Muscle layer of duodenum (tissue), 2 donors: ENCODE results near the gene OR56A1.
"Not testable (repeated sequence)": the region's sequence is repeated elsewhere in the genome, so short reads cannot be mapped to it uniquely, and the experiment has no call there.

Experiments
- H3K27ac ChIP-seq: one replicate; pipeline ENCODE4 v1.7.0; 2013; ENCODE audit warnings: mild to moderate bottlenecking, low read length
- H3K27me3 ChIP-seq: one replicate; pipeline ENCODE4 v1.7.0; 2013; ENCODE audit warnings: low read depth, mild to moderate bottlenecking, control low read depth, low read length
- H3K36me3 ChIP-seq, 2 donors: one replicate each; pipeline ENCODE4 v1.7.0; 2013; ENCODE audit warnings: low read length in 2 of 2, control low read depth in 1 of 2, mild to moderate bottlenecking in 1 of 2; ENCODE audit not compliant: insufficient read depth in 2 of 2, control insufficient read depth in 1 of 2
- H3K4me1 ChIP-seq, 2 donors: one replicate each; pipeline ENCODE4 v1.7.0; 2013; ENCODE audit warnings: low read length in 2 of 2, mild to moderate bottlenecking in 2 of 2, control low read depth in 1 of 2, moderate library complexity in 1 of 2; ENCODE audit not compliant: insufficient read depth in 2 of 2, control insufficient read depth in 1 of 2
- H3K4me3 ChIP-seq, 2 donors: one replicate each; pipeline ENCODE4 v1.7.0; 2013; ENCODE audit warnings: low read length in 2 of 2, low read depth in 1 of 2, mild to moderate bottlenecking in 1 of 2
- H3K9me3 ChIP-seq, 2 donors: one replicate each; pipeline ENCODE4 v1.7.0; 2013; ENCODE audit warnings: low read length in 2 of 2, control low read depth in 1 of 2, mild to moderate bottlenecking in 1 of 2; ENCODE audit not compliant: control insufficient read depth in 1 of 2
- donor health status: healthy.

The OR56A1 gene

GRCh38 chr11:6030708-6031405 is at the start of gene OR56A1:
Gene OR56A1 (minus strand): TSS chr11:6030758. CDS start chr11:6027692, 3,066 bp downstream.
- H3K27ac ChIP-seq = no peak within 1 kb of the TSS
- no peaks in the 10 kb centered on the region for H3K9me3 ChIP-seq

DNA sequence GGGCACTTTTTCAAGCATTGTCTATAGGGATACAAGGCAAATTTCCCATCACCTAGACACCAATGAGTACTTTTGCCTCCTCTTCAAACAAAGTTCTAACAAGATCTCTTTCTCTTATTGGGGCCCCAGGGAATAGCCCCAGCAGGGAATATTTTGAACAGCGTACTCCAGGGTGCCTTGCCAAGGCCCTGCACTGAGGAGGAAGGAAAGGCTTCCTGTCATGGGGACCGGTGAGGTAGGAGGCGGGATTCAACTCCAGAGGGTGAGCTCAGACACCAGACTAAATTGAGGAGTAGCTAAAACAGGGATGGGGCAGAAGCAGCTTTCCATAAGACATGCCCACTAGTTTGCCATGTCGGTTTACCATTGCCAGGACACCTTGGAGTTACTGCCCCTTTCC is 48.9 kb upstream of the OR56A1 start:
- Histone ChIP-seq H3K27ac (no peak overlapping the region), H3K4me3 (no peak overlapping the region), H3K36me3 (no peaks in the 10 kb centered on the region), H3K4me1 (no peaks in the 10 kb centered on the region), H3K9me3 (peaks cover 0 to 7% of the 10 kb centered on the region in 2 donors), H3K27me3 (no peaks in the 10 kb centered on the region)

More at GRCh38 chr11:6030708-6031405, at the start of gene OR56A1:
- H3K27me3 ChIP-seq = no peaks in the 10 kb centered on the region
- no peaks in the 10 kb centered on the region for H3K4me1 ChIP-seq
- H3K4me3 ChIP-seq = no peak within 1 kb of the TSS
- no peaks in the 10 kb centered on the region for H3K36me3 ChIP-seq

GRCh38 chr11:6077723-6078122 is 47.2 kb upstream of the OR56A1 start:
- no peak overlapping the region for H3K27ac ChIP-seq
- H3K4me3 ChIP-seq = no peak overlapping the region
- no peaks in the 10 kb centered on the region for H3K27me3 ChIP-seq
- no peaks in the 10 kb centered on the region for H3K36me3 ChIP-seq
- peaks cover 0 to under 1% of the 10 kb centered on the region in 2 donors for H3K9me3 ChIP-seq
- H3K4me1 ChIP-seq = no peaks in the 10 kb centered on the region

- not testable (repeated sequence) for H3K4me3 ChIP-seq, H3K27me3 ChIP-seq, H3K36me3 ChIP-seq, H3K9me3 ChIP-seq, H3K4me1 ChIP-seq, H3K27ac ChIP-seq
These were observed 45.9 kb upstream of the OR56A1 start for GRCh38 chr11:6076443-6076842.

DNA sequence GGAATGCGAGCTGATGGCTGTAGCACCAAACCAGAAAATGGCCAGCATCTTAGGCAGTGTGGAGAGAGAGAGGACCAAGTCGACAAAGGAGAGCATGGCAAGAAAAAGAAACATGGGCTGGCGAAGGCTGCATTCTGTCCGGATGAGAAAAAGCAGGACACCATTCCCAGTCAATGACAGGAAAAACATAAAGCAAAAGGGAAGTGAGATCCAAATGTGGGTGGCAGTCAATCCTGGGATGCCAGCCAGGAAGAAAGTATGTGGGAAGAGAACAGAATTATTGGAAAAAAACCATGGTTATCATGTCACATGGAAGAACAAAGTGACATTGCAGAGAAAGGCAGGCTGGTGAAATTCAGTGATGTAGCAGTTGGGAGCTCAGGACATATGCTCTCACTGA is 36.9 kb upstream of the OR56A1 start:
- H3K4me3 ChIP-seq = no peak overlapping the region
- H3K27ac ChIP-seq = no peak overlapping the region
- H3K36me3 ChIP-seq = no peaks in the 10 kb centered on the region
- no peaks in the 10 kb centered on the region for H3K27me3 ChIP-seq
- H3K9me3 ChIP-seq = no peaks in the 10 kb centered on the region
- H3K4me1 ChIP-seq = no peaks in the 10 kb centered on the region

DNA sequence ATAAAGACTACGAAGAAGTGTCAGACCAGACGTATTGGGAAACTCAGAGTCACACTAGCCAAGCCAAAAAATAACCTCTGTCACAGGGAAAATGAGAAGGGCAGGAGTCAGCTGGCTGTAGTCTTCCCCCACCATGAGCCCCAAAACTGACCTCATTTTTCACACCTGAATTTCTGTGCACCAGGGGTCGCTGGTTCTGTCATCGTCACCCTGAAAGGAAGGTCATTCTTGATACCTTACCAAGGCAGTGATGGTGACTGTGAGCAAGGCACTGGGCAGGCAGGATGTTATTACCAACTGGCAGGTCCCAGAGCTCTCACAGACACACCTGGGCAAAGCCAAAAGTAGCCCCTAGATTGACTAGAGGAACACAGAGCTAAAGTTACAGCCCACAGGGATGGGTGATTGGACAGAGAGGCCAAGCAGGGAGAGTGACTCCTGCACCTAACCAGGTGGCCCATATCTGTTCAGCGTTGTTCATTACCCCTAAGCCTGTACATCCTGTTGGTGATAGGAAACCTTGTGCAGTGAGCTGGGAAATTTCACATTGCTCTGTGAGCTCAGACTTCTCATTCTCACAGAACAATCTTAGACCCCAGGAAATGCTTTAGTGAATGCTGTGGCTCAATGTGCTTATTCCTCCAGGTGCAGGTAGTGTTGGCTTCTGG is 32.3 kb upstream of the OR56A1 start:
- Histone ChIP-seq H3K4me3 (no peak overlapping the region), H3K9me3 (no peaks in the 10 kb centered on the region), H3K4me1 (no peaks in the 10 kb centered on the region), H3K36me3 (no peaks in the 10 kb centered on the region), H3K27ac (no peak overlapping the region), H3K27me3 (no peaks in the 10 kb centered on the region)

DNA sequence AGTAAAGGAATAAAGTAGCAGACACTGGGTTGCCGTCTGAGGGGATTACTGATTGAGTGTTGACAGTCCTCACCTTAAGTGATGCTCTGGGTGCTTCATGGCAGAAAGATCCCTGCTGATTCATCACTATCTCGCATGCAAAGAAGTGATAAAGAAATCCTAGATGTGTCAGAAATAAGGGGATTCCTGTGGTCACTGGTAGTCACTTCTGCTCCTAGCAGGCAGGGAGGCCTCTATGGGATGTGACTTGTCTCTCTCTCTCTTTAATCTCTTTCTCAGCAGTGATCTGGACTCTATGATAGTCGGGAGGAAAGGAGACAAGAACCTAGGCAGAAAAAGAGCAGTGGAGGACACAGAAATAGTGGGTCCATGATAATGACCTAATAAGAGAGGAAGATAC is 30.9 kb upstream of the OR56A1 start:
- H3K27ac ChIP-seq = no peak overlapping the region
- no peaks in the 10 kb centered on the region for H3K4me1 ChIP-seq
- no peaks in the 10 kb centered on the region for H3K36me3 ChIP-seq
- no peaks in the 10 kb centered on the region for H3K9me3 ChIP-seq
- H3K4me3 ChIP-seq = no peak overlapping the region
- no peaks in the 10 kb centered on the region for H3K27me3 ChIP-seq

GRCh38 chr11:6057452-6057851 is 26.9 kb upstream of the OR56A1 start:
- no peaks in the 10 kb centered on the region for H3K36me3 ChIP-seq

DNA sequence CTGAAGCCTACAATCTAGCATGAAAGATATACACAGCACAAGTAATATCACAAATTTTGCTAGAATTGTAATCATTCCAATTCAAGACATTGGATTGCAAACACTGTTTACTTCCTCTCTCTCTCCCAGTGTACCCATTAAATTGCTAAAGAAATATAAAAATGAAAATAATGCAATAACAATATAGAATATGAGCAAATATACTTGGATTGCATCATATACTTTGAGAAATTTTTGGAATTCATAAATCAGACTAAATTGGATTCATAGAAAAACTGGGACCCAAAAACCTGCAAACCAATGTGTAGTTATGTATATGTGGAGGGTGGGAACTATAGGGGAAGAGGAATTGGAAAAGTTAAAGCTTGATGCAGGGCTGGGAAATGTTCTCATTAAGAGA is 25.0 kb upstream of the OR56A1 start:
- Histone ChIP-seq H3K27ac (no peak overlapping the region), H3K27me3 (no peaks in the 10 kb centered on the region), H3K9me3 (no peaks in the 10 kb centered on the region), H3K36me3 (no peaks in the 10 kb centered on the region), H3K4me1 (no peaks in the 10 kb centered on the region), H3K4me3 (no peak overlapping the region)

More at GRCh38 chr11:6057452-6057851, 26.9 kb upstream of the OR56A1 start:
- Histone ChIP-seq H3K4me3 (no peak overlapping the region), H3K27me3 (no peaks in the 10 kb centered on the region), H3K9me3 (no peaks in the 10 kb centered on the region), H3K4me1 (no peaks in the 10 kb centered on the region), H3K27ac (no peak overlapping the region)

DNA sequence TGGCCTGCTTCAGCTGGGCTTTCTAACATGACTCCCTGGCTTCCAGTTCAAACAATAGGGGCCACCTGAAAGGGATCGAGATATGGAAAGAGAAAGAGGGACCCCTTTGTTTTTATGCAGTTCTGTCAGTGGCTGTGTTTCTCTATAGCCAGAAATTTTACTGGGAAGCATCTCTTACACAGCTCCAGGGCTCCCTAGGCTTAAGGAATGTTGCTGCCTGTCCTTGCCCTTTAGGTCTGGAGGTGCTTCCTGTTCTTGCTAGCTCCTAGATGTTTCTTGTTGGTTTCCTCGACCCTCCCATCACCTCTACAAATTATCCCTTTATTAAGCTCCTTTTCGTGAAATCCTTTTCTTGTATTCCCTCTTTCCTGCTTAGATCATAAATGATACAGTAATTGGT is 21.8 kb upstream of the OR56A1 start:
- Histone ChIP-seq H3K4me3 (no peak overlapping the region), H3K4me1 (no peaks in the 10 kb centered on the region), H3K27me3 (no peaks in the 10 kb centered on the region), H3K36me3 (no peaks in the 10 kb centered on the region), H3K9me3 (no peaks in the 10 kb centered on the region), H3K27ac (no peak overlapping the region)

GRCh38 chr11:6040874-6041273 is 10.3 kb upstream of the OR56A1 start:
- H3K36me3 ChIP-seq = no peaks in the 10 kb centered on the region
- H3K27ac ChIP-seq = no peak overlapping the region
- H3K27me3 ChIP-seq = no peaks in the 10 kb centered on the region
- H3K4me1 ChIP-seq = no peaks in the 10 kb centered on the region
- H3K9me3 ChIP-seq = no peaks in the 10 kb centered on the region
- H3K4me3 ChIP-seq = no peak overlapping the region

- no peaks in the 10 kb centered on the region for H3K9me3 ChIP-seq
- no peaks in the 10 kb centered on the region for H3K4me1 ChIP-seq
- H3K27ac ChIP-seq = no peak overlapping the region
- H3K27me3 ChIP-seq = no peaks in the 10 kb centered on the region
- H3K36me3 ChIP-seq = no peaks in the 10 kb centered on the region
- H3K4me3 ChIP-seq = no peak overlapping the region
These were observed 3.1 kb downstream of the OR56A1 start for GRCh38 chr11:6027501-6027900.
